Stomach (tissue), 4 donors: ENCODE data around the gene ABCC1.
A peak's percentile ranks its signal among the peaks of the same experiment; 100 is the strongest.

Experiments
- CTCF ChIP-seq, 7 experiments: fragments of 450-650 bp in 4 of 7; fragments of 200-600 bp in 3 of 7; sonication (generic) in 3 of 7; IDR thresholded peaks; one replicate each; pipeline ENCODE4 v1.5.1; 2016 to 2019; ENCODE audit warnings: antibody characterized with exemption in 7 of 7, control low read depth in 2 of 7, mild to moderate bottlenecking in 1 of 7
- EP300 ChIP-seq: sonication (generic); formaldehyde crosslinking; IDR thresholded peaks from one replicate; pipeline ENCODE4 v1.6.1; 2017; ENCODE audit warnings: antibody characterized with exemption
- POLR2A ChIP-seq, 4 donors: fragments of 450-650 bp; IDR thresholded peaks; one replicate each; pipeline ENCODE4 v1.6.1; 2016; ENCODE audit warnings: antibody characterized with exemption in 4 of 4, control low read depth in 2 of 4, mild to moderate bottlenecking in 1 of 4, moderate library complexity in 1 of 4
- POLR2AphosphoS5 ChIP-seq, 3 donors: sonication (generic); formaldehyde crosslinking; IDR thresholded peaks; one replicate each; pipeline ENCODE4 v1.6.1; 2016; ENCODE audit warnings: antibody characterized with exemption in 3 of 3

GRCh38 chr16:15954814-15955151, 5.4 kb downstream of the ABCC1 start:
- no peak for TF ChIP-seq CTCF (IDR thresholded peaks at IDR 0.05)
- TF ChIP-seq POLR2A (IDR thresholded peaks at IDR 0.05): no peak
- no peak for TF ChIP-seq EP300
- peak in 1 of 3 donors; percentile 42 for TF ChIP-seq POLR2AphosphoS5 (IDR thresholded peaks at IDR 0.05)
